Suprapubic skin (tissue), 4 donors: ENCODE measurements around the gene ZBTB20.

Experiments used
- POLR2A ChIP-seq, 2 donors: fragments of 450-650 bp; IDR thresholded peaks; one replicate each; pipeline ENCODE4 v1.6.1; 2017; ENCODE audit warnings: antibody characterized with exemption in 2 of 2, mild to moderate bottlenecking in 2 of 2, moderate library complexity in 2 of 2
- POLR2AphosphoS5 ChIP-seq, 3 donors: sonication (generic); formaldehyde crosslinking; IDR thresholded peaks; one replicate each; pipeline ENCODE4 v1.6.1; 2017; ENCODE audit warnings: antibody characterized with exemption in 3 of 3
- TF ChIP-seq, protein P1 (sequence below), 2 donors: fragments of 200-600 bp in 1 of 2; fragments of 450-650 bp in 1 of 2; sonication (generic) in 1 of 2; IDR thresholded peaks; one replicate each; pipeline ENCODE4 v1.5.1; 2016 to 2019; ENCODE audit warnings: antibody characterized with exemption in 2 of 2, mild to moderate bottlenecking in 1 of 2, moderate library complexity in 1 of 2

DNA sequence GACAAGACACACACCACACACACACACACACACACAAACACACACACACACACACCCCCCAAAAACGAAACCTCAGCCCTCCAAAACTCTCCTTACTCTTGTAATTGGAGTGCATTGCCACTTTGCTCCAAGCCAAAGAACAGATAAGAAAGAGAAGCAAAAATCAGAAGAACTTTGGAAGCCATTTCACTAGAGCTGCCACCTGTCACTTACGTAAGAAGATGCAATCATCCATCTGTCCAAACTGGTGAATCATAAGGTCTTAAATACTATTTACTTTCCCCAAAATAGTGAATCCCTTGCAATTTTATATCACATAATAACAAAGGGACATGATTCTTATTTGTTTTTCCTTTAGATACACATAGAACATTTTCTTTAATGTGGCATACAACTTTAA is 285.4 kb downstream of the ZBTB20 start:
- no peak for TF ChIP-seq POLR2AphosphoS5 (IDR thresholded peaks at IDR 0.05)
- TF ChIP-seq POLR2A (IDR thresholded peaks at IDR 0.05): no peak
- TF ChIP-seq, protein P1, sequence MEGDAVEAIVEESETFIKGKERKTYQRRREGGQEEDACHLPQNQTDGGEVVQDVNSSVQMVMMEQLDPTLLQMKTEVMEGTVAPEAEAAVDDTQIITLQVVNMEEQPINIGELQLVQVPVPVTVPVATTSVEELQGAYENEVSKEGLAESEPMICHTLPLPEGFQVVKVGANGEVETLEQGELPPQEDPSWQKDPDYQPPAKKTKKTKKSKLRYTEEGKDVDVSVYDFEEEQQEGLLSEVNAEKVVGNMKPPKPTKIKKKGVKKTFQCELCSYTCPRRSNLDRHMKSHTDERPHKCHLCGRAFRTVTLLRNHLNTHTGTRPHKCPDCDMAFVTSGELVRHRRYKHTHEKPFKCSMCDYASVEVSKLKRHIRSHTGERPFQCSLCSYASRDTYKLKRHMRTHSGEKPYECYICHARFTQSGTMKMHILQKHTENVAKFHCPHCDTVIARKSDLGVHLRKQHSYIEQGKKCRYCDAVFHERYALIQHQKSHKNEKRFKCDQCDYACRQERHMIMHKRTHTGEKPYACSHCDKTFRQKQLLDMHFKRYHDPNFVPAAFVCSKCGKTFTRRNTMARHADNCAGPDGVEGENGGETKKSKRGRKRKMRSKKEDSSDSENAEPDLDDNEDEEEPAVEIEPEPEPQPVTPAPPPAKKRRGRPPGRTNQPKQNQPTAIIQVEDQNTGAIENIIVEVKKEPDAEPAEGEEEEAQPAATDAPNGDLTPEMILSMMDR (IDR thresholded peaks at IDR 0.05): no peak
